ENCODE data around the gene ZNF789.

Gene ZNF789

GRCh38 chr7:99504281-99504602 lies 31.6 kb downstream of the ZNF789 start:
- DNase-seq (ENCODE audit: low read depth in 1 of 2, low spot score in 1 of 2) = no peak

DNA sequence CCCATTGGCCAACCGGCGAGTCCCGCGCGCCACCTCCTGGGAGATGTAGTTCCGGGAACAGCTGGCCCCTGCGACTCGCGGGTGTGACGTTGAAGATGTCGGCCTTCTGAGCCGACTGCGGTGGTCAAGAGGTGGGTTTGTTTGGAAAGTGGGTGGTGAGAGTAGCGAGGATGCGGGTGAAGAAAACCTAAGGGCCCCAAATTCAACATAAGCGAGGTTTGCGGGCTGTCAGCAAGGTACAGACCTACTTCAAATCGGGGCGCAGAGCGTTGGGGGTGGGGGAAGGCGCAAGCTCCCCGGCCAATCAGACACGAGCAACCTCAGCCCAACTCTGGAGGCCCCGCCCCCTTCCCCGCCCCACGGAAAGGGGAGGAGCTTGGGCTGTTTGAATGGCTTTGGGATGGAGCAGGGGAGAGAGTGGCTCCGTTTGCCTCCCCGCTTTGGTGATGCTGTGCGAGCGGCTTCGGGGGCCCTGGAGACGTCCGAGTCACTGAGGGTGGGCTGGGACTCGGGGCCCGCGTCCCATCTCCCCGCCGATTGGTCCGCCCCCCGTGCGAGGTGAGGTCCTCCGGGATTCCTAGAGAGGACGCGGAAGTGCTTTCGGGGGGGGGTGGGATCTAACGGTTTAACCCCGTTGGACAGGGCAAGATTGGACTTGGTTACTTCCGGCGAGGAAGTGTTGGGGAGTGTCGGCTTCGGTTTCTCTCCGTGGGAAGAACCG lies 32.1 kb downstream of the ZNF789 start, which contains the start of gene ZKSCAN5:
Gene ZKSCAN5 (plus strand): TSS at position 60 of the 721 bp plus-strand sequence. CDS start 1,383 bp downstream, outside the sequence.
- DNase-seq (ENCODE audit: low read depth in 1 of 2, low spot score in 1 of 2) = peak; percentile 96 to 98

- no peak for DNase-seq (ENCODE audit: low read depth in 1 of 2, low spot score in 1 of 2)
Observed at GRCh38 chr7:99505324-99505662, 32.6 kb downstream of the ZNF789 start.

- DNase-seq (ENCODE audit: low read depth in 1 of 2, low spot score in 1 of 2) = no peak
Observed at GRCh38 chr7:99514050-99514449, 41.4 kb downstream of the ZNF789 start.

- no peak for DNase-seq (ENCODE audit: low read depth in 1 of 2, low spot score in 1 of 2)
Observed at GRCh38 chr7:99521399-99521798, 48.7 kb downstream of the ZNF789 start.

DNA sequence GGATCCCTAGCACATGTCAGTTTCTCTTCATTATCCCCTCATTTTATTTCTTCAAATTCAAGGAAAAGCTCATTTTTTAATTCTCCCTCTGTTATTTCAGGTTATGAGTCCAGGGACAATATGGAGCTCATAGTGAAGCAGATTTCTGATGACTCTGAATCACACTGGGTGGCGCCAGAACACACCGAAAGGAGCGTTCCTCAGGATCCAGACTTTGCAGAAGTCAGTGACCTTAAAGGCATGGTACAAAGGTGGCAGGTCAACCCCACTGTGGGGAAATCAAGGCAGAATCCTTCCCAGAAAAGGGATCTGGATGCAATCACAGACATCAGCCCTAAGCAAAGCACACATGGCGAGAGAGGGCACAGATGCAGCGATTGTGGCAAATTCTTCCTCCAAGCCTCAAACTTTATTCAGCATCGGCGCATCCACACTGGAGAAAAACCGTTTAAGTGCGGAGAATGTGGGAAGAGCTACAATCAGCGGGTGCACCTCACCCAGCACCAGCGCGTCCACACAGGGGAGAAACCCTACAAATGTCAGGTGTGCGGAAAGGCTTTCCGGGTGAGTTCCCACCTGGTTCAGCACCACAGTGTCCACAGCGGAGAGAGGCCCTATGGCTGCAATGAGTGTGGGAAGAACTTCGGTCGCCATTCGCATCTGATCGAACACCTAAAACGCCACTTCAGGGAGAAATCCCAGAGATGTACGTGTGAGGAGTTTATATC lies 53.2 kb downstream of the ZNF789 start:
- no peak for DNase-seq (ENCODE audit: low read depth in 1 of 2, low spot score in 1 of 2)

- DNase-seq (ENCODE audit: low read depth in 1 of 2, low spot score in 1 of 2) = no peak
Observed at GRCh38 chr7:99531354-99531765, 58.7 kb downstream of the ZNF789 start.

- DNase-seq (ENCODE audit: low read depth in 1 of 2, low spot score in 1 of 2) = no peak
Observed at GRCh38 chr7:99535667-99536066, 63.0 kb downstream of the ZNF789 start.
